Hepatocyte (in vitro differentiated cells): Measurements from ENCODE around the gene MAGEF1.

Experiments used
- EZH2 ChIP-seq: fragments of 200-600 bp; sonication (generic); IDR thresholded peaks from 2 replicates; pipeline ENCODE4 v1.6.1; 2016; ENCODE audit warnings: antibody characterized with exemption, mild to moderate bottlenecking, borderline replicate concordance
- TF ChIP-seq, protein P1 (sequence below): fragments of 200-600 bp; sonication (generic); IDR thresholded peaks from 2 replicates; pipeline ENCODE4 v1.5.1; 2016; ENCODE audit warnings: antibody characterized with exemption, mild to moderate bottlenecking; ENCODE audit not compliant: poor library complexity

GRCh38 chr3:184733181-184733580 is 21.3 kb upstream of the MAGEF1 start:
- TF ChIP-seq EZH2: no peak
- TF ChIP-seq, protein P1, sequence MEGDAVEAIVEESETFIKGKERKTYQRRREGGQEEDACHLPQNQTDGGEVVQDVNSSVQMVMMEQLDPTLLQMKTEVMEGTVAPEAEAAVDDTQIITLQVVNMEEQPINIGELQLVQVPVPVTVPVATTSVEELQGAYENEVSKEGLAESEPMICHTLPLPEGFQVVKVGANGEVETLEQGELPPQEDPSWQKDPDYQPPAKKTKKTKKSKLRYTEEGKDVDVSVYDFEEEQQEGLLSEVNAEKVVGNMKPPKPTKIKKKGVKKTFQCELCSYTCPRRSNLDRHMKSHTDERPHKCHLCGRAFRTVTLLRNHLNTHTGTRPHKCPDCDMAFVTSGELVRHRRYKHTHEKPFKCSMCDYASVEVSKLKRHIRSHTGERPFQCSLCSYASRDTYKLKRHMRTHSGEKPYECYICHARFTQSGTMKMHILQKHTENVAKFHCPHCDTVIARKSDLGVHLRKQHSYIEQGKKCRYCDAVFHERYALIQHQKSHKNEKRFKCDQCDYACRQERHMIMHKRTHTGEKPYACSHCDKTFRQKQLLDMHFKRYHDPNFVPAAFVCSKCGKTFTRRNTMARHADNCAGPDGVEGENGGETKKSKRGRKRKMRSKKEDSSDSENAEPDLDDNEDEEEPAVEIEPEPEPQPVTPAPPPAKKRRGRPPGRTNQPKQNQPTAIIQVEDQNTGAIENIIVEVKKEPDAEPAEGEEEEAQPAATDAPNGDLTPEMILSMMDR: no peak
